C4-2B (cell line): ENCODE data around the gene FLYWCH2.

Experiments used
- ZFX ChIP-seq: fragments of 450-650 bp; IDR thresholded peaks from 2 replicates; pipeline ENCODE4 v1.6.1; 2017
- TF ChIP-seq, protein P1 (sequence below): fragments of 450-650 bp; conservative IDR thresholded peaks from 2 replicates; pipeline ENCODE4 v1.5.1; 2017; ENCODE audit warnings: mild to moderate bottlenecking

GRCh38 chr16:2904922-2905240, 21.9 kb downstream of the FLYWCH2 start:
- TF ChIP-seq, protein P1, sequence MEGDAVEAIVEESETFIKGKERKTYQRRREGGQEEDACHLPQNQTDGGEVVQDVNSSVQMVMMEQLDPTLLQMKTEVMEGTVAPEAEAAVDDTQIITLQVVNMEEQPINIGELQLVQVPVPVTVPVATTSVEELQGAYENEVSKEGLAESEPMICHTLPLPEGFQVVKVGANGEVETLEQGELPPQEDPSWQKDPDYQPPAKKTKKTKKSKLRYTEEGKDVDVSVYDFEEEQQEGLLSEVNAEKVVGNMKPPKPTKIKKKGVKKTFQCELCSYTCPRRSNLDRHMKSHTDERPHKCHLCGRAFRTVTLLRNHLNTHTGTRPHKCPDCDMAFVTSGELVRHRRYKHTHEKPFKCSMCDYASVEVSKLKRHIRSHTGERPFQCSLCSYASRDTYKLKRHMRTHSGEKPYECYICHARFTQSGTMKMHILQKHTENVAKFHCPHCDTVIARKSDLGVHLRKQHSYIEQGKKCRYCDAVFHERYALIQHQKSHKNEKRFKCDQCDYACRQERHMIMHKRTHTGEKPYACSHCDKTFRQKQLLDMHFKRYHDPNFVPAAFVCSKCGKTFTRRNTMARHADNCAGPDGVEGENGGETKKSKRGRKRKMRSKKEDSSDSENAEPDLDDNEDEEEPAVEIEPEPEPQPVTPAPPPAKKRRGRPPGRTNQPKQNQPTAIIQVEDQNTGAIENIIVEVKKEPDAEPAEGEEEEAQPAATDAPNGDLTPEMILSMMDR, result no peak
- TF ChIP-seq ZFX, result no peak
